ENCODE data around the gene INS.

Gene INS

GRCh38 chr11:2164861-2165555 is 4.0 kb upstream of the INS start:
- no peak for DNase-seq (ENCODE audit: low read depth in 2 of 2)

- DNase-seq (ENCODE audit: low read depth in 2 of 2), result no peak
These were observed 3.1 kb upstream of the INS start for GRCh38 chr11:2164081-2164480.

GRCh38 chr11:2163428-2163978 is 2.5 kb upstream of the INS start:
- DNase-seq (ENCODE audit: low read depth in 2 of 2), result no peak

- DNase-seq (ENCODE audit: low read depth in 2 of 2), result no peak
These were observed 1.2 kb downstream of the INS start for GRCh38 chr11:2159536-2160413.

- DNase-seq (ENCODE audit: low read depth in 2 of 2), result no peak
These were observed 2.0 kb downstream of the INS start for GRCh38 chr11:2158966-2159365.

GRCh38 chr11:2158296-2158737 is 2.7 kb downstream of the INS start:
- DNase-seq (ENCODE audit: low read depth in 2 of 2), result no peak

- no peak for DNase-seq (ENCODE audit: low read depth in 2 of 2)
These were observed 3.5 kb downstream of the INS start for GRCh38 chr11:2157294-2158040.

GRCh38 chr11:2156416-2157182 is 4.4 kb downstream of the INS start:
- DNase-seq (ENCODE audit: low read depth in 2 of 2), result peak; percentile 40 to 49

- no peak for DNase-seq (ENCODE audit: low read depth in 2 of 2)
These were observed 5.5 kb downstream of the INS start for GRCh38 chr11:2155511-2155910.

- no peak for DNase-seq (ENCODE audit: low read depth in 2 of 2)
These were observed 6.1 kb downstream of the INS start for GRCh38 chr11:2154889-2155288.

- DNase-seq (ENCODE audit: low read depth in 2 of 2), result no peak
These were observed 6.8 kb downstream of the INS start for GRCh38 chr11:2154195-2154585.

GRCh38 chr11:2153581-2154194 is 7.3 kb downstream of the INS start:
- no peak for DNase-seq (ENCODE audit: low read depth in 2 of 2)

GRCh38 chr11:2151500-2152257 is 9.3 kb downstream of the INS start:
- peak; percentile 67 to 72 for DNase-seq (ENCODE audit: low read depth in 2 of 2)

- no peak for DNase-seq (ENCODE audit: low read depth in 2 of 2)
These were observed 10.9 kb downstream of the INS start for GRCh38 chr11:2149864-2150847.

GRCh38 chr11:2149460-2149859 is 11.5 kb downstream of the INS start:
- no peak for DNase-seq (ENCODE audit: low read depth in 2 of 2)

- DNase-seq (ENCODE audit: low read depth in 2 of 2), result no peak
These were observed 12.4 kb downstream of the INS start for GRCh38 chr11:2148595-2148994.

GRCh38 chr11:2147391-2147790 is 13.6 kb downstream of the INS start:
- DNase-seq (ENCODE audit: low read depth in 2 of 2), result no peak

GRCh38 chr11:2146051-2146450 is 15.0 kb downstream of the INS start:
- DNase-seq (ENCODE audit: low read depth in 2 of 2), result no peak
